Measurements from ENCODE around the gene MGAT4A.

GRCh38 chr2:98695255-98695654, 35.7 kb downstream of the MGAT4A start:
- TF ChIP-seq CTCF (conservative IDR thresholded peaks at IDR 0.05), result no peak
- TF ChIP-seq ZFX (IDR thresholded peaks at IDR 0.05), result no peak
